CD4-positive, alpha-beta T cell treated with Interleukin-6 for 4 hours (primary cell): ENCODE data around the gene HOXC12.

Experiments used
- DNase-seq: peaks from one replicate; pipeline ENCODE4 v3.0.0-alpha.2; 2020; ENCODE audit warnings: mixed read lengths

The HOXC12 gene

GRCh38 chr12:53998110-53998899 lies 43.6 kb downstream of the HOXC12 start:
- no peak for DNase-seq

GRCh38 chr12:53998900-53999236 lies 44.2 kb downstream of the HOXC12 start:
- DNase-seq: no peak

- DNase-seq: no peak
Observed at GRCh38 chr12:53999559-54000115, 44.9 kb downstream of the HOXC12 start.

GRCh38 chr12:54000116-54001114 lies 45.7 kb downstream of the HOXC12 start, which contains the start of gene HOXC9:
TSS of gene HOXC9 (plus strand) at chr12:54000161. CDS start at chr12:54000189, 28 bp downstream.
- DNase-seq: no peak

GRCh38 chr12:54001283-54002187 lies 46.8 kb downstream of the HOXC12 start:
- DNase-seq: no peak

GRCh38 chr12:54002278-54002914 lies 47.7 kb downstream of the HOXC12 start:
- no peak for DNase-seq

- no peak for DNase-seq
Observed at GRCh38 chr12:54002915-54003389, 48.2 kb downstream of the HOXC12 start.

GRCh38 chr12:54003625-54004024 lies 48.9 kb downstream of the HOXC12 start:
- DNase-seq: no peak

- DNase-seq: no peak
Observed at GRCh38 chr12:54004063-54004840, 49.5 kb downstream of the HOXC12 start.

- DNase-seq: no peak
Observed at GRCh38 chr12:54004841-54005530, 50.3 kb downstream of the HOXC12 start.

- DNase-seq: no peak
Observed at GRCh38 chr12:54005531-54005852, 50.8 kb downstream of the HOXC12 start.

GRCh38 chr12:54005853-54006558 lies 51.3 kb downstream of the HOXC12 start:
- DNase-seq: peak; percentile 88

- DNase-seq: no peak
Observed at GRCh38 chr12:54006559-54007220, 52.0 kb downstream of the HOXC12 start.

GRCh38 chr12:54007538-54008259 lies 53.0 kb downstream of the HOXC12 start:
- DNase-seq: no peak

GRCh38 chr12:54008260-54008552 lies 53.5 kb downstream of the HOXC12 start:
- DNase-seq: no peak
